HepG2 (cell line): ENCODE results near the gene NOTUM. TPM values are rescaled to one million over a fixed set of nuclear protein-coding genes. Genes with fewer than 3 reads are reported as not detected.
A peak's percentile ranks its signal among the peaks of the same experiment; 100 is the strongest.

Experiments used
- ADNP ChIP-seq: sonication (generic); formaldehyde crosslinking; IDR thresholded peaks from 2 replicates; pipeline ENCODE4 v1.4.0; 2020; ENCODE audit warnings: missing genetic modification reagents
- AGO2 ChIP-seq: fragments of 200-400 bp; formaldehyde crosslinking; optimal IDR thresholded peaks from 2 replicates; pipeline ENCODE3; 2017; ENCODE audit warnings: mild to moderate bottlenecking, low read depth, low read length, moderate library complexity
- GABPA ChIP-seq, 2 experiments: IDR thresholded peaks; 2 replicates each; pipeline ENCODE4 v1.6.1; 2011 to 2016; ENCODE audit warnings: low read depth in 2 of 2, low read length in 1 of 2, missing biosample characterization in 1 of 2, missing genetic modification characterization in 1 of 2
- GTF3A ChIP-seq: sonication (generic); formaldehyde crosslinking; conservative IDR thresholded peaks from 2 replicates; pipeline ENCODE4 v1.4.0; 2020; ENCODE audit warnings: mild to moderate bottlenecking, missing genetic modification reagents
- PCBP1 ChIP-seq: fragments of 200-400 bp; formaldehyde crosslinking; IDR thresholded peaks from 2 replicates; pipeline ENCODE4 v1.6.1; 2017; ENCODE audit warnings: mild to moderate bottlenecking, low read depth, low read length, borderline replicate concordance
- RBAK ChIP-seq: sonication (generic); formaldehyde crosslinking; IDR thresholded peaks from 2 replicates; pipeline ENCODE4 v1.5.1; 2020; ENCODE audit warnings: mild to moderate bottlenecking, missing genetic modification reagents
- RFX3 ChIP-seq: IDR thresholded peaks from 2 replicates; pipeline ENCODE4 v1.6.1; 2016; ENCODE audit warnings: missing biosample characterization, missing genetic modification reagents
- SATB2 ChIP-seq: sonication (generic); formaldehyde crosslinking; IDR thresholded peaks from 2 replicates; pipeline ENCODE4 v1.5.0; 2020; ENCODE audit warnings: missing genetic modification reagents
- TMF1 ChIP-seq: sonication (generic); formaldehyde crosslinking; IDR thresholded peaks from 2 replicates; pipeline ENCODE4 v1.8.1; 2022; ENCODE audit warnings: low read depth, missing genetic modification reagents
- XBP1 ChIP-seq: sonication (generic); formaldehyde crosslinking; IDR thresholded peaks from 2 replicates; pipeline ENCODE4 v1.5.0; 2020; ENCODE audit warnings: missing genetic modification reagents
- ZFP1 ChIP-seq: IDR thresholded peaks from 2 replicates; pipeline ENCODE4 v1.6.1; 2016
- ZKSCAN1 ChIP-seq: fragments of 150-350 bp; IDR thresholded peaks from 2 replicates; pipeline ENCODE4 v1.6.1; 2014; ENCODE audit warnings: low read length
- ZMYM4 ChIP-seq: sonication (generic); formaldehyde crosslinking; IDR thresholded peaks from 2 replicates; pipeline ENCODE4 v1.8.1; 2023; ENCODE audit warnings: mild to moderate bottlenecking, missing genetic modification reagents
- ZNF558 ChIP-seq: sonication (generic); formaldehyde crosslinking; IDR thresholded peaks from 2 replicates; pipeline ENCODE4 v1.9.0; 2022; ENCODE audit warnings: mild to moderate bottlenecking, missing genetic modification reagents, borderline replicate concordance
- ZNF577 ChIP-seq: sonication (generic); formaldehyde crosslinking; IDR thresholded peaks from 2 replicates; pipeline ENCODE4 v1.4.0; 2020; ENCODE audit warnings: mild to moderate bottlenecking, low read depth, missing genetic modification reagents, borderline replicate concordance
- ZNF652 ChIP-seq: IDR thresholded peaks from 2 replicates; pipeline ENCODE4 v1.6.1; 2016; ENCODE audit warnings: low read depth, borderline replicate concordance
- ZNF660 ChIP-seq: sonication (generic); formaldehyde crosslinking; IDR thresholded peaks from 2 replicates; pipeline ENCODE4 v1.5.1; 2020; ENCODE audit warnings: mild to moderate bottlenecking, low read depth, missing genetic modification reagents, borderline replicate concordance
- ZNF674 ChIP-seq: sonication (generic); formaldehyde crosslinking; IDR thresholded peaks from 2 replicates; pipeline ENCODE4 v1.5.0; 2020; ENCODE audit warnings: low read depth, mild to moderate bottlenecking, missing genetic modification reagents
- ZNF720 ChIP-seq: sonication (generic); formaldehyde crosslinking; IDR thresholded peaks from 2 replicates; pipeline ENCODE4 v1.4.0; 2020; ENCODE audit warnings: missing genetic modification reagents
- ZNF792 ChIP-seq: IDR thresholded peaks from 2 replicates; pipeline ENCODE4 v1.6.1; 2016
- ZNF883 ChIP-seq: sonication (generic); formaldehyde crosslinking; IDR thresholded peaks from 2 replicates; pipeline ENCODE4 v1.5.1; 2020; ENCODE audit warnings: mild to moderate bottlenecking, missing genetic modification reagents; ENCODE audit errors: not compliant biosample characterization
- polyA plus RNA-seq, 8 experiments: library from polyadenylated mRNA; depleted of rRNA in 3 of 8; stranded (reverse) in 7 of 8; unstranded in 1 of 8; fragments of >200 nt; fragmentation: Illumina TruSeq in 4 of 8; extraction: Trizol in 4 of 8; gene quantifications; 2 replicates each; pipeline versions ENCODE4 v1.2.1 to v1.2.3, GENCODE V29; 2011 to 2016; ENCODE audit warnings: low read depth in 4 of 8, missing spikeins in 1 of 8, mixed read lengths in 1 of 8; ENCODE audit not compliant: insufficient read depth in 1 of 8
- total RNA-seq, 5 experiments: library from RNA; depleted of rRNA; stranded (reverse); fragments of >200 nt; fragmentation: Illumina TruSeq; extraction: Trizol; gene quantifications; 2 replicates each; pipeline ENCODE4 v1.2.3, GENCODE V29; 2016; ENCODE audit warnings: low read depth in 1 of 5
- TF ChIP-seq, protein P1 (sequence below): IDR thresholded peaks from 2 replicates; pipeline ENCODE4 v1.6.1; 2016; ENCODE audit warnings: low read depth
- TF ChIP-seq, protein P2 (sequence below): sonication (generic); formaldehyde crosslinking; IDR thresholded peaks from 2 replicates; pipeline ENCODE4 v1.4.0; 2020; ENCODE audit warnings: missing genetic modification reagents, borderline replicate concordance
- TF ChIP-seq, protein P3 (sequence below): sonication (generic); formaldehyde crosslinking; IDR thresholded peaks from 2 replicates; pipeline ENCODE4 v1.4.0; 2020; ENCODE audit warnings: mild to moderate bottlenecking, missing genetic modification reagents
- TF ChIP-seq, protein P4 (sequence below): sonication (generic); formaldehyde crosslinking; IDR thresholded peaks from 2 replicates; pipeline ENCODE4 v1.5.1; 2020; ENCODE audit warnings: missing genetic modification reagents, mild to moderate bottlenecking, borderline replicate concordance
- TF ChIP-seq, protein P5 (sequence below): sonication (generic); formaldehyde crosslinking; IDR thresholded peaks from 2 replicates; pipeline ENCODE4 v1.5.0; 2020; ENCODE audit warnings: missing genetic modification reagents, mild to moderate bottlenecking, borderline replicate concordance

The NOTUM gene
- total and polyA plus RNA-seq, 2 of the 13 experiments (the other 11 are each of a cell fraction or from before 2014, with no cell fraction given) = 150 to 160 TPM

DNA sequence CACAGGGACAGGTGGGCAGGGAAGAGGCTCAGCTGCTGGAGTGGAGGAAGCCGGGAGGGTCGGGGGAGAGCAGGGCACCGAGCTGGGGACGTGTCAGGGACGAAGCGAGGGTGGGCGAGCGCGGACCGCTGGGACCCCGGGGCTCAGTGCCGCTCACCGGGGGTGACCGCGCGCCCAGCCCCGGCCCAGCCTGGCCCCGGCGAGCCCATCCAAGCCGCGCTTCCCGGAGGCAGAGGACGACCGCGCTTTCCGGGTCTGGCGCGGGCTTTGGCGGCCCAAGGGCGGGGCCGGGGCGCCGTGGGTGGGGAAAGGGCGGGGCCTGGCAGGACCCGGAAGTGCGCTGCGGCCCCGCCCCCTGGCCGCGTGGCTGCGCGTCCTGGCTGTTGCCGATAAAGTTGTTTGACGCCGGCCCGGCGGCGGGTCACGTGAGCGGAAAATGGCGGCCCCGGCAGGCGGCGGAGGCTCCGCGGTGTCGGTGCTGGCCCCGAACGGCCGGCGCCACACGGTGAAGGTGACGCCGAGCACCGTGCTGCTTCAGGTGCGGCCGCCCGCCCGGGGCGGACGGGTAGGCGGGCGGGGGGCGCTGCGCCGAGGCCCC is 16.3 kb upstream of the NOTUM start, which contains the start of gene ASPSCR1 (continued):
- TF ChIP-seq, protein P1, sequence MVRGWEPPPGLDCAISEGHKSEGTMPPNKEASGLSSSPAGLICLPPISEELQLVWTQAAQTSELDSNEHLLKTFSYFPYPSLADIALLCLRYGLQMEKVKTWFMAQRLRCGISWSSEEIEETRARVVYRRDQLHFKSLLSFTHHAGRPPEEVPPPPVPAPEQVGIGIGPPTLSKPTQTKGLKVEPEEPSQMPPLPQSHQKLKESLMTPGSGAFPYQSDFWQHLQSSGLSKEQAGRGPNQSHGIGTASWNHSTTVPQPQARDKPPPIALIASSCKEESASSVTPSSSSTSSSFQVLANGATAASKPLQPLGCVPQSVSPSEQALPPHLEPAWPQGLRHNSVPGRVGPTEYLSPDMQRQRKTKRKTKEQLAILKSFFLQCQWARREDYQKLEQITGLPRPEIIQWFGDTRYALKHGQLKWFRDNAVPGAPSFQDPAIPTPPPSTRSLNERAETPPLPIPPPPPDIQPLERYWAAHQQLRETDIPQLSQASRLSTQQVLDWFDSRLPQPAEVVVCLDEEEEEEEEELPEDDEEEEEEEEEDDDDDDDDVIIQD (CRISPR knock-in tag) = no peak
- TF ChIP-seq XBP1 (CRISPR knock-in tag) (peak; percentile 41; the same call in 1 of the 2 replicates), ADNP (no peak), ZNF558 (peak; percentile 38; the same call in 1 of the 2 replicates), GABPA (IDR thresholded peaks at IDR 0.05; ENCODE audit: low read depth, low read length) (peak; percentile 60), GABPA (CRISPR knock-in tag; IDR thresholded peaks at IDR 0.05; ENCODE audit: low read depth) (peak; percentile 68), PCBP1 (peak; percentile 50; the same call in 1 of the 2 replicates), SATB2 (CRISPR knock-in tag) (no peak), ZMYM4 (CRISPR knock-in tag) (peak; percentile 10; the same call in 1 of the 2 replicates), ZFP1 (CRISPR knock-in tag) (no peak), ZKSCAN1 (peak; percentile 74; the same call in 1 of the 2 replicates), ZNF883 (CRISPR knock-in tag) (no peak), ZNF577 (CRISPR knock-in tag) (no peak), AGO2 (peak; percentile 50), RBAK (no peak), RFX3 (CRISPR knock-in tag) (no peak), ZNF652 (no peak), ZNF792 (CRISPR knock-in tag) (0 out of 2 replicates have a peak, but pooled peaks have one; percentile 33), ZNF720 (CRISPR knock-in tag) (0 out of 2 replicates have a peak, but pooled peaks have one; percentile 65), GTF3A (CRISPR knock-in tag) (no peak), ZNF660 (CRISPR knock-in tag) (no peak), ZNF674 (CRISPR knock-in tag) (peak; percentile 88), TMF1 (CRISPR knock-in tag) (peak; percentile 78)
- TF ChIP-seq, protein P2, sequence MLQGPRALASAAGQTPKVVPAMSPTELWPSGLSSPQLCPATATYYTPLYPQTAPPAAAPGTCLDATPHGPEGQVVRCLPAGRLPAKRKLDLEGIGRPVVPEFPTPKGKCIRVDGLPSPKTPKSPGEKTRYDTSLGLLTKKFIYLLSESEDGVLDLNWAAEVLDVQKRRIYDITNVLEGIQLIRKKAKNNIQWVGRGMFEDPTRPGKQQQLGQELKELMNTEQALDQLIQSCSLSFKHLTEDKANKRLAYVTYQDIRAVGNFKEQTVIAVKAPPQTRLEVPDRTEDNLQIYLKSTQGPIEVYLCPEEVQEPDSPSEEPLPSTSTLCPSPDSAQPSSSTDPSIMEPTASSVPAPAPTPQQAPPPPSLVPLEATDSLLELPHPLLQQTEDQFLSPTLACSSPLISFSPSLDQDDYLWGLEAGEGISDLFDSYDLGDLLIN (CRISPR knock-in tag) = no peak
- TF ChIP-seq, protein P3, sequence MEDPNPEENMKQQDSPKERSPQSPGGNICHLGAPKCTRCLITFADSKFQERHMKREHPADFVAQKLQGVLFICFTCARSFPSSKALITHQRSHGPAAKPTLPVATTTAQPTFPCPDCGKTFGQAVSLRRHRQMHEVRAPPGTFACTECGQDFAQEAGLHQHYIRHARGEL (CRISPR knock-in tag) = no peak
- TF ChIP-seq, protein P4, sequence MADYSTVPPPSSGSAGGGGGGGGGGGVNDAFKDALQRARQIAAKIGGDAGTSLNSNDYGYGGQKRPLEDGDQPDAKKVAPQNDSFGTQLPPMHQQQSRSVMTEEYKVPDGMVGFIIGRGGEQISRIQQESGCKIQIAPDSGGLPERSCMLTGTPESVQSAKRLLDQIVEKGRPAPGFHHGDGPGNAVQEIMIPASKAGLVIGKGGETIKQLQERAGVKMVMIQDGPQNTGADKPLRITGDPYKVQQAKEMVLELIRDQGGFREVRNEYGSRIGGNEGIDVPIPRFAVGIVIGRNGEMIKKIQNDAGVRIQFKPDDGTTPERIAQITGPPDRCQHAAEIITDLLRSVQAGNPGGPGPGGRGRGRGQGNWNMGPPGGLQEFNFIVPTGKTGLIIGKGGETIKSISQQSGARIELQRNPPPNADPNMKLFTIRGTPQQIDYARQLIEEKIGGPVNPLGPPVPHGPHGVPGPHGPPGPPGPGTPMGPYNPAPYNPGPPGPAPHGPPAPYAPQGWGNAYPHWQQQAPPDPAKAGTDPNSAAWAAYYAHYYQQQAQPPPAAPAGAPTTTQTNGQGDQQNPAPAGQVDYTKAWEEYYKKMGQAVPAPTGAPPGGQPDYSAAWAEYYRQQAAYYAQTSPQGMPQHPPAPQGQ = no peak
- TF ChIP-seq, protein P5, sequence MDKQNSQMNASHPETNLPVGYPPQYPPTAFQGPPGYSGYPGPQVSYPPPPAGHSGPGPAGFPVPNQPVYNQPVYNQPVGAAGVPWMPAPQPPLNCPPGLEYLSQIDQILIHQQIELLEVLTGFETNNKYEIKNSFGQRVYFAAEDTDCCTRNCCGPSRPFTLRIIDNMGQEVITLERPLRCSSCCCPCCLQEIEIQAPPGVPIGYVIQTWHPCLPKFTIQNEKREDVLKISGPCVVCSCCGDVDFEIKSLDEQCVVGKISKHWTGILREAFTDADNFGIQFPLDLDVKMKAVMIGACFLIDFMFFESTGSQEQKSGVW (CRISPR knock-in tag) = no peak
